ENCODE measurements around the gene COMTD1. TPM values are rescaled to one million over a fixed set of nuclear protein-coding genes. Genes with fewer than 3 reads are reported as not detected.

Gene COMTD1
- polyA plus RNA-seq, 1 of the 3 experiments (the other 2 are of a cell fraction): 7.6 TPM

GRCh38 chr10:75272896-75273295 is 37.1 kb upstream of the COMTD1 start:
- H4K20me1 ChIP-seq (ENCODE audit: insufficient read depth): no peaks in the 10 kb centered on the region
- POLR2A ChIA-PET: no interaction called here
- no peak overlapping the region for H3K4me3 ChIP-seq (ENCODE audit: low read depth in 2 of 2, low read length in 1 of 2)
- H3K27me3 ChIP-seq (ENCODE audit: insufficient read depth): no peaks in the 10 kb centered on the region
- H3K4me2 ChIP-seq: no peak overlapping the region
- WGBS (ENCODE audit: low lambda C conversion rate): 55% methylated on average over 5 of the region's 7 CpGs
- H3K9me3 ChIP-seq: no peaks in the 10 kb centered on the region
- no peak overlapping the region for H3K27ac ChIP-seq (ENCODE audit: low read depth in 2 of 2, low read length in 1 of 2)
- no peaks in the 10 kb centered on the region for H3K4me1 ChIP-seq (ENCODE audit: control insufficient read depth in 1 of 2, insufficient read depth in 2 of 2, low read depth in 1 of 2, low read length in 1 of 2)
- H3F3A ChIP-seq (replicated peaks; ENCODE audit: insufficient read depth): no peaks in the 10 kb centered on the region
- CTCF ChIA-PET: interaction anchor here (0.6 kb wide), 1 partner anchor 1887 kb away, joined by 3 read pairs; no protein-coding TSS in a partner anchor
- no peaks in the 10 kb centered on the region for H3K36me3 ChIP-seq (replicated peaks in 1 of 2; ENCODE audit: control insufficient read depth in 1 of 2, insufficient read depth in 2 of 2, low read length in 1 of 2)
- H2AFZ ChIP-seq (ENCODE audit: low read depth): no peak overlapping the region
- DNase-seq: no peak
- no peak for TF ChIP-seq NFIC (IDR thresholded peaks at IDR 0.05; ENCODE audit: borderline replicate concordance)
- no peak for TF ChIP-seq USF1 (IDR thresholded peaks at IDR 0.05; ENCODE audit: borderline replicate concordance, low read depth)
- TF ChIP-seq EZH2phosphoT487 (IDR thresholded peaks at IDR 0.05; ENCODE audit: borderline replicate concordance, low read depth): no peak
- no peak for TF ChIP-seq FOXJ3 (CRISPR knock-in tag; IDR thresholded peaks at IDR 0.05)
- no peak for TF ChIP-seq RAD21 (IDR thresholded peaks at IDR 0.05; ENCODE audit: low read length)
- no peak for TF ChIP-seq TCF12 (IDR thresholded peaks at IDR 0.05)
- no peak for TF ChIP-seq JUND (IDR thresholded peaks at IDR 0.05)
- H3K9me2 ChIP-seq: no peaks in the 10 kb centered on the region
- H3K9ac ChIP-seq: no peak overlapping the region
- H3K79me2 ChIP-seq (ENCODE audit: insufficient read depth): no peaks in the 10 kb centered on the region

GRCh38 chr10:75272094-75272493 is 36.3 kb upstream of the COMTD1 start:
- DNase-seq: no peak
- no peaks in the 10 kb centered on the region for H3K9me2 ChIP-seq
- no peaks in the 10 kb centered on the region for H3K4me1 ChIP-seq (ENCODE audit: control insufficient read depth in 1 of 2, insufficient read depth in 2 of 2, low read depth in 1 of 2, low read length in 1 of 2)
- 69% methylated on average over 5 of the region's 5 CpGs for WGBS (ENCODE audit: low lambda C conversion rate)
- no peaks in the 10 kb centered on the region for H4K20me1 ChIP-seq (ENCODE audit: insufficient read depth)
- ChIA-PET POLR2A (no interaction called here), CTCF (no interaction called here)
- no peak overlapping the region for H3K4me2 ChIP-seq
- no peak overlapping the region for H3K9ac ChIP-seq
- H3K27me3 ChIP-seq (ENCODE audit: insufficient read depth): no peaks in the 10 kb centered on the region
- no peak for TF ChIP-seq NRF1 (IDR thresholded peaks at IDR 0.05; ENCODE audit: low read depth, low read length)
- no peaks in the 10 kb centered on the region for H3K9me3 ChIP-seq
- H2AFZ ChIP-seq (ENCODE audit: low read depth): no peak overlapping the region
- no peak overlapping the region for H3K27ac ChIP-seq (ENCODE audit: low read depth in 2 of 2, low read length in 1 of 2)
- H3F3A ChIP-seq (replicated peaks; ENCODE audit: insufficient read depth): no peaks in the 10 kb centered on the region
- H3K79me2 ChIP-seq (ENCODE audit: insufficient read depth): no peaks in the 10 kb centered on the region
- H3K4me3 ChIP-seq (ENCODE audit: low read depth in 2 of 2, low read length in 1 of 2): no peak overlapping the region
- no peaks in the 10 kb centered on the region for H3K36me3 ChIP-seq (replicated peaks in 1 of 2; ENCODE audit: control insufficient read depth in 1 of 2, insufficient read depth in 2 of 2, low read length in 1 of 2)

GRCh38 chr10:75269605-75270004 is 33.8 kb upstream of the COMTD1 start:
- CTCF ChIA-PET: interaction anchor here (0.6 kb wide), 1 partner anchor 688 kb away, joined by 3 read pairs; no protein-coding TSS in a partner anchor
- Histone ChIP-seq H3K27ac (ENCODE audit: low read depth in 2 of 2, low read length in 1 of 2) (no peak overlapping the region), H4K20me1 (ENCODE audit: insufficient read depth) (no peaks in the 10 kb centered on the region), H3K27me3 (ENCODE audit: insufficient read depth) (no peaks in the 10 kb centered on the region), H3K9ac (no peak overlapping the region), H3K9me3 (no peaks in the 10 kb centered on the region), H2AFZ (ENCODE audit: low read depth) (no peak overlapping the region), H3K4me2 (no peak overlapping the region), H3K4me1 (ENCODE audit: control insufficient read depth in 1 of 2, insufficient read depth in 2 of 2, low read depth in 1 of 2, low read length in 1 of 2) (no peaks in the 10 kb centered on the region), H3K4me3 (ENCODE audit: low read depth in 2 of 2, low read length in 1 of 2) (no peak overlapping the region), H3F3A (replicated peaks; ENCODE audit: insufficient read depth) (no peaks in the 10 kb centered on the region), H3K36me3 (replicated peaks in 1 of 2; ENCODE audit: control insufficient read depth in 1 of 2, insufficient read depth in 2 of 2, low read length in 1 of 2) (no peaks in the 10 kb centered on the region), H3K79me2 (ENCODE audit: insufficient read depth) (no peaks in the 10 kb centered on the region), H3K9me2 (no peaks in the 10 kb centered on the region)
- 70% methylated on average over 3 of the region's 5 CpGs for WGBS (ENCODE audit: low lambda C conversion rate)
- POLR2A ChIA-PET: no interaction called here
- TF ChIP-seq POLR2AphosphoS5 (IDR thresholded peaks at IDR 0.05; ENCODE audit: low read depth, low read length): no peak
- no peak for DNase-seq

Data from SK-N-SH (cell line).